HG03060 (cell line): Measurements from ENCODE around the gene PI16.
"Not testable (repeated sequence)": the region's sequence is repeated elsewhere in the genome, so short reads cannot be mapped to it uniquely, and the experiment has no call there.

Source experiments
- ATAC-seq: cut with Tn5 transposase; IDR thresholded peaks from one replicate; pipeline ENCODE4 v1.9.1; 2021; ENCODE audit warnings: low read depth, moderate number of reproducible peaks; ENCODE audit not compliant: unreplicated experiment

Gene PI16

DNA sequence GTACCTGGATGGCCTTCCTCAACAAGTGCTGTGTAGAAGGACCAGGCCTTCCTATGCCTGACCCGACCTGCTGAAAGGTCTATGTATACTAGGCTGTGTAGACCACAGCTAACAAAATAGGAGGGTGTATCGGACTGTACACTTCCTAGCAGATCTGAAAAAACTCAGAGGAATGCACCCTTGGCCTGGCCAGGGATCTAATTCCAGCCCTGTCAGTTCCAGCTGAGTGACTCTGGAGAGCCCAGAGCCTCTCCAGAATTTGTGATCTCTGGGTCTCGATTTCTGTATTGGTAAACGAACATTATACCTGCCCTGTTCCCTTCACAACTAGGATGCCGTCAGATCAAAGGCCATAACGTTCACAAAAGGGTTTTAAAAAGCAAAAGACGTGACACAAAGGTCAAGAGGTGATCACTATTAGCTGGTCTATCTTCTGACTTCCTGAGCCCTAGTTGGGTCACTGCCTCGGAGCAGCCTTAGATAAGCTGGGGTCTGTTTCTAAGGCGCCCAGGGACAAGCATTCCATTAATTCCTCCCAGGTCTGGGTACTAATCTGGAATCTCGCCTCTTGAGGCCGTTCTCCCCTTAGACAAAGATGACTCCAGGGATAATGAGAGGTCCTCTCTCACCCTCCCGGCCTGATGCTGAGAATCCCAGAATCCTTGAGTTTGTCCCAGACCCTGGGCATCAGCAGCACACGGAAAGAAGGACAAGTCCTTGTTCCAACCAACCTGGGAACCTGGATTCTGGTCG, 17.6 kb downstream of the PI16 start:
- no peak for ATAC-seq

DNA sequence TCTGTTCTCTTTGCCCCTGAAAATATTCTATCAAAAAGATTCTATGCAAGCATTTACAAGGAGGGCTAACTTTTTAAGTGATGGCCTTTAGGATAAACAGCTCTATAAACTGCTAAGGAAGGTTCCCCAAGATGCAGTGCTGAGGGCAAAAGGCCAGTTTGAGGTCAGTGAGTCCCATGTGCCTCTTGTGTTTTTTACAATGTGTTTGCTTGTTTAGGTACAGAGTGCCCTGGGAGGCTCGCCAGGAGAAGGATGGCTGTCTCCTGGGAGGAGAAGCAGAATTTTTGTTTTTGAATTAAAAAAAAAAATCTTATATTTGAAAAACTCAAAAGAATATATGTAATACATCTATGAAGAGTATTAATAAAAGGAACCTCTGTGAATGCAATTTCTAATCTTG, 18.7 kb downstream of the PI16 start:
- no peak for ATAC-seq

DNA sequence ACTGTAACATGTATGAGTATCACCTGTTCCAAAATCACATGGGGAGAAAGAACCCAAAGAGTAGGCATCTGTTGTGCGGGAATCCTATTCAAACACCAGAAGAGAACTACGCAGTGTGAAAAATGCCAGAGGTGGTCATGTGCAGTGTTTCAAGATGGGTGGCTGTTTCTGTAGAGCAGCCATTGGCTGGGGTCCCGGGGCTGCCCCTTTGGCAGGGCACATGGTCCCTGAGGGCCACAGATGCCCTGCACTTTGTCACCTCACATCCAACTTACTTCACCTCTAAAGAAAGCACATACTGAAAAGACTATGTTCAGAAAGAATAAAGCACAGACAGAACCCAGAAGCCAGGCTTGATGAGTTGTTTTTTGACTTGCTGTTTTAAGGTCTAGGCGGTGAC, 19.1 kb downstream of the PI16 start:
- no peak for ATAC-seq

DNA sequence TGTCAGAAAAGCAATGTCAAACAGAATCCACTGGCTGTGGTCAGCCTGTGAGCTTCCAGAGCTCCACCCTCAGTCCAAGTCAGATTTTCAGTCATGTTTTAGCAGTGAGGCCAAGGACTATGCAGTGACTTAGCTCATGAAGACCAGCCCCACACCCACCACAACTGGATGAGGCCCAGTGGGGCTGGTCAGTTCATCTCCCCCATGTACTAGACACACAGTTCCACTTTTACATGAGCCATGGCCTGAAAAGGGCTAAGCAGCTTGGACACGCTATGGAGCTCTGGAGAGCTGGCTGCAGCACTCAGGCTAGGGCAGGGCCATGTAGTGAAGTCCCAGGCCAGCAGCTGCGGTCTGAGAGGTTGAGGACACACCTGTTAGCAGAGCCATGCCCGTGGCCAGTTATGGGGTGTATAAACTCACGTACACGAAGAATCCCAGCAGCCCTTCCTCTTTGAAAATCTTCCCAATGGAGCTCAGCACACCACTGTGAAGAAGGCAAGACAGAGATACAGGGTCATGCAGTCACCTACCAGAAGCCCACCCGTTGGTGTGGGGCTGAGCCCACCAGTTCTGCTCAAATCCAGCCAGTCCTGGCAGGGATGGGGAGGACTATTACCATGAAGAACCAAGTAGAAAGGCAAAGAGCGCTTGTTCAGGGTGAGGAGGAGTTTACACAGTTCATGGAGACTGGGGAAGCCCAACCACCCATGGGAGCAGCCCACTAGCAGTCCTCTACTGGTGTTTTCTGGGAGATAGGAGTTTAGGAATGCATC, 20.9 kb downstream of the PI16 start:
- no peak for ATAC-seq

DNA sequence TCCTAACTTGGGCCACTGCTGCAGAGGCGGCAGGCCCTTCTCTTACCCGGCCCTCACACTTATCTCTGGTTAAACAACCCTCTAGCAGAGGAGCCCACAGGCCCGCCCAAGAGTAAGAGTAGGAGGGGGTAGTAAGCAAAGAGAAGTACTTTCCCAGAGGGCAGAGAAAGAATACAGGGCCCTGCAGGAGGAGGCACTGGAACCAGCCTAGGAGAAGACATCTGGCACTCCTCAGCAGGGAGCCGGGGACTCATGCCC, 21.4 kb downstream of the PI16 start:
- no peak for ATAC-seq

DNA sequence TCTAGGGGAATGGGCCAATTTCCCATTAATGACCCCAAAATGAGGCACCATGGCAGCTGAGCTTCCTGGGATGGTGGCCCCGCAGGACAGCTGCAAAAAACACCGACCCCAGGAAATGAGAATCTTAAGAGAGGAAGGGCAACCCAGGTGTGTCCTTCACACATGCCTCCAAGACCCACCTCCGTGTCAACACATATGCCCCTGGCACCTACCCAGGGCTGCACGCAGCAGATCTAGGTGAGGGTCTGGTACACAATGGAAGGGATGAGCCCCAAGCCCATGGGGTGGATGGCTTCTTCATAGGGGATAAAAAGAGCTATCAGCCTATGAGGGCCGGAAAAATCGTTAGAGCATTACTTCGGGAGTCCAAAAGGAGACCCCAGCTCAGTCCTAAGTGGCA, 22.0 kb downstream of the PI16 start:
- no peak for ATAC-seq

DNA sequence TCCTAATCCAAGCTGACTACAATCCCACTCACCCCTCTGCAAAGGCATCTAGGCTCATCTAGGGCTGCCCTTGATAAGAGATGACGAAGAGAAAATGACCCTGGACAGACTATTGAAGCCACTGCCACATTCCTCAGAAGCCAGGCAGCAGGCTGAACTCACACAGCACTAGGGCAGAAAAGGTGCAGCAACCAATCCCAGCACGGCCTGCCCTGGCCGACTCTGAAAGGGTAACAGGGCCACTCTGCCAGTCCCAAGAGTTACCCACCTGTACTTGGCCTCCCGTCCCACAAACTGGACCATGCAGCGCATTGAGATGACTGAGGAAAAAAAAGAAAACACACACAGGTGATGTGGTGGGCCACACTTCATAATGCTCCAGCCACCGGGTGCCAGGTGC, 22.4 kb downstream of the PI16 start:
- no peak for ATAC-seq

DNA sequence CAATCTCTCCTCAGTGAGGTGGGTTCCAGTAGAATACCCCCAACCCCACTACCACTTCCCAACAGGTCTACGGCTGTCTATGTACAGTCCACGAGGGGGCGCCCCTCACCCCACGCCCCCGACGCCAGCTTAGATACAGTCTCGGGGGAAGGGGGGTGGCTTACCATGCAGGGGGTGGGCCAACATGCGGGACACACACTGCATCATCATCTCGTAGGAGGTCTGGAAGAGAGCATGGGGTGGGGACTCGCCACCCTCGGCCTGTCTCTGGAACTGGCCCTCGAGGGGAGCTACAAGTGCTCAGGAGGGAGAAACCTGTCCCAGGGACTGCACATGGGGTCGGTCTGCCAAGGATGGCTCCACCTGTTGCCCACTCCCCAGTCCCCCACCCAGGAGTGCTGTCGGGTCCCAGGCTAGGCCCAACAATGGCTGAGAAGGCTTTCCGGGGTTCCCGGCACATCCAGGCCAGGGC, 23.0 kb downstream of the PI16 start:
- ATAC-seq = no peak

DNA sequence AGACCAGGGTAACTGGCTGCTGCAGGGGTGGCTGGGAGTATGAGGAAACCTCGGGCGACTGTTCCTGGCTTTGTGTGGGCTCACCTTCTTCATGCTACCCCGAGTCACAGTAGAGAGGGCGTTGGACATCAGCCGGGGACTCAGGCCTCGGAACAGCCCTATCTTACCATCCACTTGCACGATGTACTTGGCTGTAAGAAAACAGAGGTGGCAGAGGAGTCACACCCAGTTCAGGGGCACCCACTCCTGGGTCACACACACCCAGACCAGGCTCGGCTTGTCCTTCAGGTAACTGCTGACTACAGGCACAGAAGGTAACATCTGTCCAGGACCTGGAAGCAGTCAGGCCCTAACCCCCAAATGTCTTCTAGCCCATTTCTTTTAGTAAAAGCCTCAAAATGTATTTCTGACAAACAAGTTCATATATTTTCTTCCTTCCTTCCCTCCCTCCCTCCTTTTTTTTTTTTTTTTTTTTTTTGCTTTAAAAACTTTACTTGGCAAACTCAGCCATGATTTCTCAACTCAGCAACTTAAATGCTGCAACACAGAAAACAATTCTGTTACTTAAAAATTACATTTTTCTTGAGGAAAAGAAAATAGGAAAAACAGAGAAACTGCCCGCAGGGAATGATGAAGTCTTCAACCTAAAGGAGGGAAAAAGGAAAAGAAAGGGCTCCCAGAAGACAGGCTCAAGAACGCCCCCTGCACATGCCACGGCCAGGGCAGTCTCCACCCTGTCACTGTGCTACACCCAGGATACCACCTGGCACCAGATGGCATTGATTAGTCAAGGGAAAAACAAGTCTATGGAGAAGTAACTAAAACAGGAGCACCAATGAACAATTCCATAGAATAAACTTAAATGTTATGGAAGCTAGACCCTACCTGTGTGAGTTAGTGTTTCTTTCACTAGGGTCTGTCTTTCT, 24.1 kb downstream of the PI16 start:
- ATAC-seq = no peak

DNA sequence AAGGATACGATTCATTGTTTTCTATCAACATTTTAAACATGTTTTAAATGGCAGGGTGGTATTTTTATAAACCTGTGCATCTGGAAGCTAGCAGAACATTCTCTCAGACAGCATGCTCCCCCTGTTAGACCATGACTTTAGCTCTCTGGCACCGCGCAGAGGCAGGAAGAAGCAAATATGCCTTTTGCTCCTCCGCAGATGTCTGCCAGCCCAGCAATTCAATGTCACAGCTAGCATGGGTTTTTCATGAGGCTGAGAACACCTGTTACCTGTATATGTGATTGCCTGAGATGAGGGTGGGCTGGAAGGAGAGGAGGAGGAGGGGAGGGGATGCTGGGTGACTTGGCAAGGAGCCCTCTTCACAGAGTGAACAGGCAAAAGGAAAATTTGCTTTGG, 24.8 kb downstream of the PI16 start:
- no peak for ATAC-seq

DNA sequence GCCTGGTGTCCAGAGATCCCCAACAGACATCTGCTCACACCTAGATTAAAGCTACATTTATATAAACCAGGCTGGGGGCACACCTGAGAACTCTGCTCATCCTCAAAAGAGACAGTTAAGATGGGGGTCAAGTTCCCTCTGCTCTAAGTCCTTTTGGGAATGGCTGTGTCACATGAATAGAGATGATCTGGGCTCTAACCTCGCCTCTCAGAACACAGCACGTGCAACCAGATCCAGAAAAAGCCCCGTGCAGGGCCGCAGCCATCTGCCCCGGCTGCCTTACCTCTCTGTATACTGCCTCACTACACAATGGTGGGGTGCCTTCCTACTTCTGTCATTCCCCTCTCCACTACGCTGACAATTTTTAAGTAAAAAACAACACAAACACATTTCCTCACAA, 25.6 kb downstream of the PI16 start:
- no peak for ATAC-seq

DNA sequence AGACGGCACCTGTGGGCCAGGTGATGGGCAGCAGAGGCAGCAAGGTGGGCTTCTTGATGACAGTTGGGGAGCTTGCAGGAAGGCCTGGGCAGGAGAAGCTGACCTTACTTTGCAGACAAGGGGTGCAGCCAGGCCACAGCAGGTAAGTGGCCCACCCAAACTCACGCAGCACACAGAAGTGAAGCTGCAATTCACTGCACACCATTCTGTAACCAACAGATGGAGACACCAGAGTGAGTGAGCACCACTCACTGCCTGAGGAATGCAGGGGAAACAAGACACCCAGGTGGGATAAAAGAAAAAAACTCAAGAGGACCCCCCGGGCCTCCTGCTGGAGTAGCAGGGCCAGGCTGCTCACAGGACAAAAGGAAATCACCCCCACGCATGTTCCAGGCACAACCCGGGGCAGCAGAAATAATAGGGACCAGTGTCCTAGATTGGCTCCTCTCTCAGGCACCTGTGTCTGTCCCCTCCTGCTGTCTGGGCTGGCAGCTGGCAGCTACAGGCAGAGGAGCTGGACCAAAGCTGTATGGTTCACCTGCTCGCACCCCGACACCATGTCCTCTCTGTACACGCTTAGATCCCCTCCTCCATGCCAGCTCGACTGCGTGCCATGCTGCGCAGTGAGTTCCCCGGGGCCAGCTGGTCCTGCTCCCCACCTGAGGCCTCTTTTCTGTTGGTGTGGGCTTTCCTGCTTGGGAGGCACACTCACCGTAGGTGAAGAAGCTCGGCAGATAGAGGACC, 26.5 kb downstream of the PI16 start:
- ATAC-seq = no peak

DNA sequence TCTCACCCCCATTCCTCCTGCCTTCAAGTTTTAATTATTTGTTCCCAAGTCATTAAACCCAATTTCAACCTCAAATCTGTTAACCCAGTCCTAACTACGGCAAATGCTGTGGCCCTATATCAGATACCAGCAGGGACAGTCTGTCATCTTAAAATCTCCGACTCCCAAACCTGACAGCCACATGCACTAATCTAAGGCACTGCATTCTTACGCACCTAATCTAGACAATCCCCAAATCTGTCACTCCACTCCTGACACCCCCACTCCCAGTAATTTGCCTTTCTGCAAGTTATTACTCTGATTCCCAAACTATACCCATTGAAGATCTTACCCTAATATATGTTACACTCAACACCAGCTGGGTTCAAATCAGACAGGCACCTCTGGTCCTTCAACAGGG, 29.0 kb downstream of the PI16 start:
- no peak for ATAC-seq

DNA sequence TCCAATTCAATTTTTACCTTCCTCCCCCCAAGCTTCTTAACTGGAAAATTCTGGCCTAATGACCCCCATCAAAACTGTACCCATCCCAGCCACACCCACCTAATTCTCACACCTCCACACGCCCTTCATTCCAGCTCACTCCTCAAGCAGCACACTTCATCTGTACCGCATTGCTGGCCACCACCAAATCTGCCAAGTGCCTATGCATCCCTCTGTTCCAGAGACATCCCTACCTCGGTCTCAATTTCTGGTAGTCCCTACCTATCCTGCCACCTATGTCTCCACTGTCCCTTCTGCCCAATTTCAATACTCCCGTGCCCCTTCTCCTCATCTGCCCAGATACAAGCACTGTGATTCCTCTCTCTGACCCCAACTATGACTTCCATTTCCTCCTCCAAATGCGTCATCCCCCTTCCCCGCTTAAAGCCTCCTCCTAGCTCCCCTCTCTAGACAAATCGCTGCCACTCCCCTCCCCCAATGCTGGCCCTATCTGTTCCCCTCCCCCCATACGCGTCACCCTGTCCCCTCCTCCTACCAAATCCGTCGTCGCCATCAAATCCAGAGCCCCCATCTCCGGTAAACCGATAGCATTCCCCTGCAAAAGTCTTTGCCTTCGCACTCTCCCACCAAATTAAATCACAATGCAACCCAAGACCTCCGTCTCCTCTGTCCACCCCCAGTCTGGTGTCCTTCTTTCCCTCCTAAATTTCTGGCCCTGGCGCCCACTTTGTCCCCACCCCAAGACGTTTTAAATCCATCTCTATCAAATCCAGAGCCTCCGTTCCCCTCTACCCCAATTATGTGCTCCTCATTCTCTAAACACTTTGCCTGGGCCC, 30.3 kb downstream of the PI16 start:
- ATAC-seq = no peak

DNA sequence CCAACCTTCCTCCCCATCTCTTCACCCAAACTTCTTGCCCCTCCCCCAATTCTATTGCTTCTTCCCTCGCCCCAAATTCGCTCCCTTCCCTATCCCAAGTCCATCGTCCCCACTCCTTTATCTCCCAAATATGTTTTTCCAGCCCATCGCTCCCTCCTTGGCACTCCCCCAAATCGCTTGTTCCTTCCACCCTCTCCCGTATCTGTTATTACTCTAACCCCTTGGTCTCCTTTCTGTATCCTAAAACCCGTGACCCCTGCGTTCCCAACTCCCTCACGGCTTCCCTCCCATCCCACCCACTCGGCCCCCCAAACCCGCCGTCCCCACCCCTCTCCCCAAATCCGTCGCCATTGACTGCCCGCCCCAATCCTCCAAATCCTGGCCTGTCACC, 30.9 kb downstream of the PI16 start:
- no peak for ATAC-seq

DNA sequence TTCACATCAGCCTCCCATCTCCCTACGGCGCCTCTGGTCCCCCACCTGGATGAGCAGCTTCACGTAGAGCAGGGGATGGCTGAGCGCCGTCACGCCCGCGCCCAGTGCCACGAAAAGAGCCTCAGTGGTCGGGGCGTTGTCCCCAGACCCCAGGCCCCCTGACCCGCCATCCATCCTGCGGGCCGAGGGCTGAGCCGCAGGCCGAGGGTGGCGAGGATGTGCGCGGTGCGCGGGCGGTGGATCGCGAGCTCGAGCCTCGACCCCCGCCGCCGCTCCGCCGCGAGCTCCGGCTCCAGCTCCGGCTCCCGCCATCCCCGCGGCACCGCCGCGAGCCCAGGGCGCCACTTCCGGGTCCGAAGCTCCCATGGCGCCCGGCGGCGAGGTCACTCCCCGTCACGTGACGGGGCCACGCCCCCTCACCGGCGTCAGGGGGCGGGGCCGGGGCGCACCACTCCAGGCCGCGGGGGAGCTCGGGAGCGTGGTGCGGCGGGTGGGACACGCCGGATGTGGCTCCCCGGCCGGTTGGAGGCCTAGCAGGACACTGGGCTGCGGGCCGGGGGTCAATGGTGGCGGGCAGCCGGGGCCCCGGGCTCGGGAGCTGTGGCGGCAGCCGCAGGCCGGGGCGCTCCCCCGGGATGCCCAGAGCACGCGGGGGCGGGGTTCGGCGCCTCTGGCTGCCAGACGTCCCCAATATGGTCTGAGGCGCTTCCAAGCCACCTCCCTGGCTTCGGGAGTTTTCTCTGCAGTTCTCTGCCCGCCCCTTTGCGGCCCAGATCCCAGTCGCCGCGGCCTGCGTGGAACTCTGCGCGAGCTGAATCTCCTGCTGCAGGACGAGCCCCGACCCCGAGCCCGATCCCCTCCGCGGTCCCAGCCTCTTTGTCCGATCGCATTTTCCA, 31.5 kb downstream of the PI16 start, which contains the start of gene MTCH1:
Gene MTCH1 (minus strand): TSS at position 389 of the 896 bp plus-strand sequence. CDS start 23 bp downstream, at position 366.
- ATAC-seq = peak; percentile 60

DNA sequence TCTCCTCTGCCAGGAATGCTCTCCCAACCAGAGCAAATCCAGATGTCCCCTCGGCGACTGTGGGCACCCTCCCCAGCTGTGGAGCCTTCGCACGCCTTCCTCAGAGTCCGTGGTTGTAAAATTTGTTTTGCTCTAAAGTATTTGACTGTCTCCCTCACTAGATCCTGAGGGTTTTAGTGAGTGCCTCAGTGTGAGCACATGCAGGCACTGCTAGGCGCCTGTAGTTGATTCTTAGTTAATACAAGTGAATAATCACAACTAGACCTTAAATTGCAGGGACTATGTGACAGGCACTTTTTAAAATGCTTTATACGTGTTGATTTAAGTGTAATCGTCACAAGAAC, 32.1 kb downstream of the PI16 start:
- no peak for ATAC-seq

DNA sequence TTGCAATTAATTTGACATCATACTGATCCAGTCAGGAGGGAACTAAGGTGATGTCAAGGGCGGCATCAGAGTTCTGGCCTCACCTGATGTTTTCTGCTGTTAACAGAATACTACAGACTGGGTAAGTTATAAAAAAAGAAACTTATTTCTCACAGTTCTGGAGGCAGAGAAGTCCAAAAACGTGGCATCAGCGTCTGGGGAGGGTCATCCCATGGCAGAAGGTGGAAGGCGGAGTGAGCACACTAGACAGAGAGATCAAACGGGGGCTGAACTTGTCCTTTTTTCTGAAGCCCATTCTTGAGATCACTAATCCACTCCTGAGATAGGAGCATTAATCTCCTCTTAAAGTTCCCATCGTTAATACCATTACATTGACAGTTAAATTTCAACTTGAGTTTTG, 34.7 kb downstream of the PI16 start:
- ATAC-seq = no peak

DNA sequence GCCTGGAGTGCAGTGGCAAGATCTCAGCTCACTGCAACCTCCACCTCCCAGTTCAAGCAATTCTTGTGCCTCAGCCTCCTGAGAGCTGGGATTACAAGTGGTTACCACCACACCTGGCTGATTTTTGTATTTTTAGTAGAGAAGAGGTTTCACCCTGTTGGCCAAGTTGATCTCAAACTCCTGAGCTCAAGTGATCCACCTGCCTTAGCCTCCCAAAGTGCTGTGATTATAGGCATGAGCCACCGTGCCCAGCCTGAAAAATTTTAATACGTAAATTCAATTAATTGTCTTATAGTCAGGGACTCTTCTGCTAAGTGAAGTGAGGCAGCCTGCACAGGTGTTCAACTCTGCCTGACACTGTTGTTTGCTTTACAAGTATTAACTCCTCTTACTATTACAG, 35.9 kb downstream of the PI16 start:
- ATAC-seq = not testable (repeated sequence)
